ENCODE data around the gene ACTL7B.
A peak's percentile ranks its signal among the peaks of the same experiment; 100 is the strongest.

The ACTL7B gene

GRCh38 chr9:108834959-108835665, 20.7 kb downstream of the ACTL7B start:
- DNase-seq = no peak
- no peak overlapping the region for H3K27ac ChIP-seq
- no peak overlapping the region for H3K4me3 ChIP-seq (ENCODE audit: low read depth, low read length)
- no peaks in the 10 kb centered on the region for H3K27me3 ChIP-seq (replicated peaks)
- H3K36me3 ChIP-seq (replicated peaks) = no peaks in the 10 kb centered on the region
- in situ Hi-C loops (cut with HindIII; ENCODE audit: low pct_ligation_motif_present, low sequenced_read_pairs) = no loop called here
- TF ChIP-seq CTCF (IDR thresholded peaks at IDR 0.05; ENCODE audit: low read depth, low read length, missing control alignments) = no peak

- in situ Hi-C loops (cut with HindIII; ENCODE audit: low pct_ligation_motif_present, low sequenced_read_pairs) = no loop called here
- no peaks in the 10 kb centered on the region for H3K27me3 ChIP-seq (replicated peaks)
- no peak overlapping the region for H3K4me3 ChIP-seq (ENCODE audit: low read depth, low read length)
- TF ChIP-seq CTCF (IDR thresholded peaks at IDR 0.05; ENCODE audit: low read depth, low read length, missing control alignments) = no peak
- no peak for DNase-seq
- no peaks in the 10 kb centered on the region for H3K36me3 ChIP-seq (replicated peaks)
- no peak overlapping the region for H3K27ac ChIP-seq
Measured at GRCh38 chr9:108832179-108832500, 23.6 kb downstream of the ACTL7B start.

GRCh38 chr9:108831496-108832178, 24.1 kb downstream of the ACTL7B start:
- peak; percentile 43 for DNase-seq
- no peak for TF ChIP-seq CTCF (IDR thresholded peaks at IDR 0.05; ENCODE audit: low read depth, low read length, missing control alignments)
- Histone ChIP-seq H3K4me3 (ENCODE audit: low read depth, low read length) (no peak overlapping the region), H3K27ac (no peak overlapping the region), H3K36me3 (replicated peaks) (no peaks in the 10 kb centered on the region), H3K27me3 (replicated peaks) (no peaks in the 10 kb centered on the region)
- in situ Hi-C loops (cut with HindIII; ENCODE audit: low pct_ligation_motif_present, low sequenced_read_pairs) = no loop called here

GRCh38 chr9:108830272-108830671, 25.5 kb downstream of the ACTL7B start:
- Histone ChIP-seq H3K27ac (no peak overlapping the region), H3K27me3 (replicated peaks) (no peaks in the 10 kb centered on the region), H3K4me3 (ENCODE audit: low read depth, low read length) (no peak overlapping the region), H3K36me3 (replicated peaks) (no peaks in the 10 kb centered on the region)
- no peak for TF ChIP-seq CTCF (IDR thresholded peaks at IDR 0.05; ENCODE audit: low read depth, low read length, missing control alignments)
- in situ Hi-C loops (cut with HindIII; ENCODE audit: low pct_ligation_motif_present, low sequenced_read_pairs) = no loop called here
- DNase-seq = no peak

- Histone ChIP-seq H3K27me3 (replicated peaks) (no peaks in the 10 kb centered on the region), H3K27ac (no peak overlapping the region), H3K36me3 (replicated peaks) (no peaks in the 10 kb centered on the region), H3K4me3 (ENCODE audit: low read depth, low read length) (no peak overlapping the region)
- no peak for TF ChIP-seq CTCF (IDR thresholded peaks at IDR 0.05; ENCODE audit: low read depth, low read length, missing control alignments)
- DNase-seq = no peak
- in situ Hi-C loops (cut with HindIII; ENCODE audit: low pct_ligation_motif_present, low sequenced_read_pairs) = no loop called here
Measured at GRCh38 chr9:108823829-108824228, 32.0 kb downstream of the ACTL7B start.
